ENCODE results near the gene C12orf42.

C12orf42 gene

DNA sequence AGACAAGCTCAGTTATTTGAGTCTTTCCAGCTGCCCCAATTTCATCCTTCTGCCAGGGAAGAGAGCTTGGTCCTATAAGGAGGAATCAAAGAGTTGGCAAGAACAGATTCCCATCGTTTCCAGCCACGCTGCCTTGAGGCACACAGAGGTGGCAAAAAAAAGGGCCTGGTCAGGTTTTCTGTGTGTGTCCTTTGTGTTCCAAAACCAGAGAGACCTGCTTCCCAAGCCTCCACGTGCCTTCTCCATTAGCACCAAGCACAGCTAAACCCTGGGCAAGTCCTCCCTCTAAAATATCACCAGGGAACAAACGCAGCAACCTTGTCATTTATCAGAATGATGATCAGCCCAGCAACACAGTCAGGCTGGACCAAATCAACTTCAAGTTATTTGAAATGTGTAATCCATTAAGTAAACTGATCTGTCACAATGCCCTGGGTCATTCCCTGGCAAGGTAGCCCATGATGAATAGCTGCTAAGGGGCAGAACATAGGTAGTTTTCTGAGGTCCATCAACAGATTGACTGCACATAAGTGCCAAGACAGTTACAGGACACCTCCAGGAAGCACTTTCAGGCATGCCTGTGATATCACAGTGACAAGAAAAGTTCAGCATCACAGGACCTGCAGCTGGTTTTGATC, 28.6 kb upstream of the C12orf42 start:
- TF ChIP-seq, protein P1, sequence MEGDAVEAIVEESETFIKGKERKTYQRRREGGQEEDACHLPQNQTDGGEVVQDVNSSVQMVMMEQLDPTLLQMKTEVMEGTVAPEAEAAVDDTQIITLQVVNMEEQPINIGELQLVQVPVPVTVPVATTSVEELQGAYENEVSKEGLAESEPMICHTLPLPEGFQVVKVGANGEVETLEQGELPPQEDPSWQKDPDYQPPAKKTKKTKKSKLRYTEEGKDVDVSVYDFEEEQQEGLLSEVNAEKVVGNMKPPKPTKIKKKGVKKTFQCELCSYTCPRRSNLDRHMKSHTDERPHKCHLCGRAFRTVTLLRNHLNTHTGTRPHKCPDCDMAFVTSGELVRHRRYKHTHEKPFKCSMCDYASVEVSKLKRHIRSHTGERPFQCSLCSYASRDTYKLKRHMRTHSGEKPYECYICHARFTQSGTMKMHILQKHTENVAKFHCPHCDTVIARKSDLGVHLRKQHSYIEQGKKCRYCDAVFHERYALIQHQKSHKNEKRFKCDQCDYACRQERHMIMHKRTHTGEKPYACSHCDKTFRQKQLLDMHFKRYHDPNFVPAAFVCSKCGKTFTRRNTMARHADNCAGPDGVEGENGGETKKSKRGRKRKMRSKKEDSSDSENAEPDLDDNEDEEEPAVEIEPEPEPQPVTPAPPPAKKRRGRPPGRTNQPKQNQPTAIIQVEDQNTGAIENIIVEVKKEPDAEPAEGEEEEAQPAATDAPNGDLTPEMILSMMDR (IDR thresholded peaks at IDR 0.05; ENCODE audit: low read depth, low read length): no peak
- no peak overlapping the region for H3K4me3 ChIP-seq (ENCODE audit: low read depth, low read length)

DNA sequence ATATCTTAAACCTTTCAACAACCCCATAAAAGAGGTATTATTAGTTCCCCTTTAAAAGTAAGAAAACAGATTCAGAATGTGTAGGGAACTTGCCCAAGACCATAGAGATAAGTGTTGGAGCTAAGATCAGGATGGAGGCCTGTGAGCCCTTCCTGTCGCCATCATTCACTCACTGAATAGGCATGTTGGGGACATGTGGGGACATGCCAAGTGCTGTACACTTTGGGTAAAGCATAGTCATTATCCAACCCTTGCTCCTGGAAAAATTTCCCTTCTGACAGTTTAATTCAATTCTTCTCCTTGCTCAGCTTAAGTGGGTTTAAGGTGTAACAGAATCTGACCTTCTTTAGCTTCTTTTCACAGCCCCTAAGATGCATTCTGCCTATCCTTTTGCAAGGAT, 28.0 kb upstream of the C12orf42 start:
- no peak overlapping the region for H3K4me3 ChIP-seq (ENCODE audit: low read depth, low read length)
- TF ChIP-seq, protein P1 (IDR thresholded peaks at IDR 0.05; ENCODE audit: low read depth, low read length): no peak

DNA sequence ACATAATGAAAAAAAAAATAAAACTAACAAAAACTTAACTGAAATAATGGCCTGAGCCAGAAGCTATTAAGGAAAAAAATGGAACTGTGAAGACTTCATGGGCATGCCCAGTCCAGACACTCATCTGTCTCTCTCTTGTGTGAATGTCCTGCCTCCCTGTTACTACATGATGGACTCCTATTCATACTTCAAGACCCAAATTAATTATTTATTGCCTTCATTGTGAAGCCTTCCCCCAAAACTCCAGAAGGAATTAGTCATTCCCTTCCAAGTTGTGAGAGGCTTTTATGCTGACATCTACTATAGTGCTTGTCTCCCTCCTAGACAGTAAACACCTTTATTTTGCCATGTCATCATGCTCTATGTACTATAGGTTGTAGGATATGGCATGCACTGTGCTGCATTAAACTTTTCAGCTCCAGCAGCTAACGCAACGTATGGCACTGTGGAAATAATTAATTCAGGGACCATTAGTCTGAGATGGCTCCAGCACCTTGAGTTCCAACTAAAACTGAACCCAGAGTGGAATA, 25.0 kb upstream of the C12orf42 start:
- TF ChIP-seq, protein P1 (IDR thresholded peaks at IDR 0.05; ENCODE audit: low read depth, low read length): no peak
- no peak overlapping the region for H3K4me3 ChIP-seq (ENCODE audit: low read depth, low read length)

DNA sequence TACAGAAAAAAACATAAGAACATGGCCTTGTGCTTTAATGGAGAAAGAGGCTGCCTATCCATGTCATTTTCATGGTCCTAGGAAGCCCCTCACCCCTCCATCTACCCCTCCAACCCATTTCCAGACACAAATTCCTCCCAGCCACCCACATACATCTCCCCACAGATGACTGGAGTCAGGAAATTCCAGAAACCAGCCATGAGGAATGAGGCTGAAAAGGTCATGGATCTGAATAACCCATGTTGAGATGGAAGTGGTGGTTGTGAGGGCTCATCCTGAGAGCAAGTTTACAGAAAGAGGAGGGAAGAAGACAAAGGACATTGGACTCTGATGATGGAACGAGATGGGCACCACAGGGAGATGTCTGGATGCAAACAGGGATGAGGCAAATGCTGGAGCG, 23.9 kb upstream of the C12orf42 start:
- H3K4me3 ChIP-seq (ENCODE audit: low read depth, low read length): no peak overlapping the region
- TF ChIP-seq, protein P1 (IDR thresholded peaks at IDR 0.05; ENCODE audit: low read depth, low read length): no peak

DNA sequence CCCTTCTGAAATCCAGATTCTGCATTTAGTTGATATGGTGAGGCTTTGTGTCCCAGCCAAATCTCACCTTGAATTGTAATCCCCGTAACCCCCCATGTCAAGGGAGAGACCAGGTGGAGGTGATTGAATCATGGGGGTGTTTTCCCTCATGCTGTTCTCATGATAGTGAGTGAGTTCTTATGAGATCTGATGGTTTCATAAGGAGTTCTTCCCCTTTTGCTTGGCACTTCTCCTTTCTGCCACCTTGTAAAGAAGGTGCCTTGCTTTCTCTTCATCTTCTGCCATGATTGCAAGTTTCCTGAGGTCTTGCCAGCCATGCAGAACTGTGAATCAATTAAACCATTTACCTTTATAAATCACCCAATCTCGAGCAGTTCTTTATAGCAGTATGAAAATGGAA, 23.1 kb upstream of the C12orf42 start:
- H3K4me3 ChIP-seq (ENCODE audit: low read depth, low read length): no peak overlapping the region
- TF ChIP-seq, protein P1 (IDR thresholded peaks at IDR 0.05; ENCODE audit: low read depth, low read length): no peak

DNA sequence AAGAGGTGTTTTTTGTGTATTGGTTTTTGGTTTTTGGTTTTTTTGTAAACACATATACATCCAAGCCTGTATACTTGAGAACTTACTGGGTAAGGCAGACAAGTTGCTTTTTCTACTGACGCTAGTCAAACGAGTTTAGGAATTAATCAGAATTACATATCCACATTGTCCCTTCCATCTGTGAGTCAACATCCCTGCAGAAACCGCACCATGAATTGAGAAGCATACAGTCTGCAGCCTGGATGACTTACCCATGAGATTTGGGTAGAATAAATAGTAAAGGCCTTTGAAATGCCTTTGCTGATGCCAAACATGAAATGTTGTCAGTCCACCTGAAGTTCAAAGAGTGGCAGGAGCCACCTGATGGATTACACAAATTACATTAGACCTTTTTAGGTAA, 21.4 kb upstream of the C12orf42 start:
- no peak overlapping the region for H3K4me3 ChIP-seq (ENCODE audit: low read depth, low read length)
- TF ChIP-seq, protein P1 (IDR thresholded peaks at IDR 0.05; ENCODE audit: low read depth, low read length): no peak

DNA sequence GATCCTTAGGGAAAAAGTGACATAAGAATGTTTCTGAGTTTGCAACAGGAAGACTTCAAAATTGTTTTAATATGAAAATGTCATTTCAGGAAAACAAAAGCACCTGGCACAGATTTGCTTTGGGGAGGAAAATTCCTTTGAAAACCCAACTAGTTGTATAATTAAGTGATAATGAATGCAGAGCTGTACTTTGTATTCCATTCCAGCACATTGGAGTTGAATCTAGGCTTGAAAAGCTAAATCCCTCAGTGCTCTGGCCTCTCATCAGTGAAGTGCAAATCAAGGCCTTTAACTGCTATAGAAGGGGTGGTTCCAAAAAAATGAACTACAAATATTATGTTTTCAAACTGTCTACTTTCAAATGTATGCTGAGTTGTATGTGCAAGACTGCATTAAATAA, 19.6 kb upstream of the C12orf42 start:
- TF ChIP-seq, protein P1 (IDR thresholded peaks at IDR 0.05; ENCODE audit: low read depth, low read length): no peak
- H3K4me3 ChIP-seq (ENCODE audit: low read depth, low read length): no peak overlapping the region
